Hematopoietic multipotent progenitor cell treated with erythropoietin and hydrocortisone succinate and interleukin-3 and kit ligand, for 6 days (in vitro differentiated cells): ENCODE measurements around the gene RERE.
"Not testable (repeated sequence)": the region's sequence is repeated elsewhere in the genome, so short reads cannot be mapped to it uniquely, and the experiment has no call there.

ENCODE experiments used
- DNase-seq: peaks from one replicate; pipeline ENCODE4 v3.0.0-alpha.2; 2015

RERE gene

GRCh38 chr1:8392522-8392921, 424.9 kb downstream of the RERE start:
- no peak for DNase-seq

- no peak for DNase-seq
Measured at GRCh38 chr1:8390707-8391106, 426.7 kb downstream of the RERE start.

- no peak for DNase-seq
Measured at GRCh38 chr1:8389958-8390535, 427.4 kb downstream of the RERE start.

GRCh38 chr1:8388732-8389562, 428.5 kb downstream of the RERE start:
- DNase-seq, result peak; percentile 38

GRCh38 chr1:8386247-8386646, 431.2 kb downstream of the RERE start:
- DNase-seq, result no peak

GRCh38 chr1:8384577-8384976, 432.9 kb downstream of the RERE start:
- no peak for DNase-seq

GRCh38 chr1:8384088-8384487, 433.4 kb downstream of the RERE start:
- DNase-seq, result no peak

- peak; percentile 46 for DNase-seq
Measured at GRCh38 chr1:8382608-8383505, 434.6 kb downstream of the RERE start.

GRCh38 chr1:8382051-8382505, 435.4 kb downstream of the RERE start:
- DNase-seq, result no peak

- DNase-seq, result no peak
Measured at GRCh38 chr1:8381618-8382017, 435.8 kb downstream of the RERE start.

- not testable (repeated sequence) for DNase-seq
Measured at GRCh38 chr1:8380310-8380709, 437.1 kb downstream of the RERE start.

- DNase-seq, result no peak
Measured at GRCh38 chr1:8379513-8380186, 437.8 kb downstream of the RERE start.

GRCh38 chr1:8378981-8379470, 438.4 kb downstream of the RERE start:
- DNase-seq, result no peak

- DNase-seq, result no peak
Measured at GRCh38 chr1:8378178-8378577, 439.3 kb downstream of the RERE start.

- no peak for DNase-seq
Measured at GRCh38 chr1:8377271-8377981, 440.0 kb downstream of the RERE start.

GRCh38 chr1:8376358-8376840, 441.0 kb downstream of the RERE start:
- DNase-seq, result no peak

GRCh38 chr1:8374812-8375211, 442.6 kb downstream of the RERE start:
- DNase-seq, result peak; percentile 69

- DNase-seq, result no peak
Measured at GRCh38 chr1:8374356-8374755, 443.1 kb downstream of the RERE start.

GRCh38 chr1:8373581-8374241, 443.7 kb downstream of the RERE start:
- no peak for DNase-seq

- no peak for DNase-seq
Measured at GRCh38 chr1:8373125-8373524, 444.3 kb downstream of the RERE start.

GRCh38 chr1:8371372-8371991, 446.0 kb downstream of the RERE start:
- no peak for DNase-seq
